Measurements from ENCODE around the gene MAFG.

MAFG gene

DNA sequence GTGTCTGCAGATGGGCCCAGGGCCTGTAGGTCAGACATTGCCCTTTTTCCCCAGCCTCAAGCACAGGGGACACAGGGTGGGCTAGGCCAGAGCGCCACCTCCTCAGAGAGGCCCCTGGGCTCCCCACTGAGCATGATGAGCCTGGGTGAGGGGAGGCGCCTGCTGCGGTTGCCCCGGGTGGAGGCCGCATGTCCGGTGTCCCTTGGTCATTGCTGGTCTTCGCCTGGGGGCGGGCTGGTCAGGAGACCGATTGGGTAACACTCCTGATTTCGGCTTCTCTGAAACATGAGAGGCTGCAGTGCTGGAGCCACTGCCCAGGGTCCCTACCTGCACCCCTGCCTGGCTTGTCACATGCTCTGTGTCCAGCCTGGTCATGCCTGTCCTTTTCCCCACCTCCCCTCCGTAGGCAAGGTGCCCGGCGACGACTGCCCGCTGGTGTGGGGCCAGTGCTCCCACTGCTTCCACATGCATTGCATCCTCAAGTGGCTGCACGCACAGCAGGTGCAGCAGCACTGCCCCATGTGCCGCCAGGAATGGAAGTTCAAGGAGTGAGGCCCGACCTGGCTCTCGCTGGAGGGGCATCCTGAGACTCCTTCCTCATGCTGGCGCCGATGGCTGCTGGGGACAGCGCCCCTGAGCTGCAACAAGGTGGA lies 27.9 kb downstream of the MAFG start:
- TF ChIP-seq GATA3 (IDR thresholded peaks at IDR 0.05; ENCODE audit: low read depth, low read length), result no peak
- TF ChIP-seq GATA2 (IDR thresholded peaks at IDR 0.05; ENCODE audit: low read depth, low read length), result no peak

GRCh38 chr17:81898885-81899284 lies 28.6 kb downstream of the MAFG start:
- TF ChIP-seq GATA3 (IDR thresholded peaks at IDR 0.05; ENCODE audit: low read depth, low read length), result no peak
- no peak for TF ChIP-seq GATA2 (IDR thresholded peaks at IDR 0.05; ENCODE audit: low read depth, low read length)

DNA sequence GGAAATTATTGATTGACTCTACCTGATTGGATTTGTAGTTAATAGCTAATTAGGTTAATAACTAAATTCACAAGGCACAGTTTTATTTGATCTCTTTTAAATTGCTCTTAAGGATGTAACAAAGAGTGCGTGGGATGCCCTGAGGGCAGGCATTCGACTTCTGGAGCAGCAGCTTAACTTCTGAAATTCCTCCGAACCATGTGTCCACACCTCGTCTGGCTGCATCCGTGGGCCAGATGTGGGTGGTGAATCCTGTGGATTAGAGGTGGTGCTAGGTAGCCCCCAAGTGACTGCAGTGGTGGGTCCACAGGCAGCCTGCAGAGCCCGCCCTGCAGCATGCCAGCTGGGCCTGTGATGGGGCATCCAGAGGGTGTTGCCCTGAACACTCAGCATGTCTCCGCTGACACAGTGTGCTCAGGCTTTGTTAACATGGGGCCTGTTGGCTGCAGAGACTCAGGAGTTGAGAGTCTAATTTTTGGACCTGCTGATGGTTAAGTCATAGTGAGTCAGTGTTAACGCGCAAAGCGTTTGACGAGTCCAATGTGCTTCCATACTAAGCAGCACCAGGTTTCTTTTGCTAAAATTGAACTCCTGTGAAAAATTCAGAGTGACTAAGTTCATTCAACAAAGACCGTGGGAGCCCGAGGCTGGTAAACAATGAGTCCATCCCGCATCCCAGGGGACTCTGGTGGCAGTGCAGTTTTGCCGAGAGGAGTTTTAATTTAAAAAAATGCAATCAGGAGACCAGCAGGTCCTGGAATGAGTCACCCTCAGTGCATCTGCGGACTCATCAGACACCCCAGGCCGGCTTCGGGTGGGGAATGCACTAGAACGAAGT lies 29.3 kb downstream of the MAFG start:
- TF ChIP-seq GATA2 (IDR thresholded peaks at IDR 0.05; ENCODE audit: low read depth, low read length) (no peak), GATA3 (IDR thresholded peaks at IDR 0.05; ENCODE audit: low read depth, low read length) (no peak)

DNA sequence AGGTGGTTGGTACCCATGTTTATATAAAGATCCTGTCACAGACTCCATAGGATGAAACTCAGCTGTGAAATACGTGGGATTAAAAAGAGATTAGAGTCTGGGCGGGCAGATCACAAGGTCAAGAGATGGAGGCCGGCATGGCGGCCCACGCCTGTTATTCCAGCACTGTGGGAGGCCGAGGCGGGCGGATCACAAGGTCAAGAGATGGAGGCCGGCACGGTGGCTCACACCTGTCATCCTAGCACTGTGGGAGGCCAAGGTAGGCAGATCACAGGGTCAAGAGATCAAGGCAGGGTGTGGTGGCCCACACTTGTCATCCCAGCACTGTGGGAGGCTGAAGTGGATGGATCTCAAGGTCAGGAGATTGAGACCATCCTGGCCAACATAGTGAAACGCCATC lies 32.1 kb downstream of the MAFG start:
- TF ChIP-seq GATA3 (IDR thresholded peaks at IDR 0.05; ENCODE audit: low read depth, low read length) (no peak), GATA2 (IDR thresholded peaks at IDR 0.05; ENCODE audit: low read depth, low read length) (no peak)

DNA sequence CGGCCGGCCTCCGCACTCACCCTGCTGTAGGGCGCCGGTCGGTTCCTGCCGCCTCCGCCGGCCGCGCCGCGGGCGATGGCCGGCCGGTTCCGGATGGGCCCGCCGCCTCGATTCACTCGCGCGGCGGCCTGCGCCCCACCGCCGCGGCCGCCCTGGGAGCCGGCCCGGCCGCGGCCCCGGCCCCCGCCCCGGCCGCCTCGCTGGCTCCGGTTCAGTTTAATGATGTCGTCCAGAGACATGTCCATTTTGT lies 36.3 kb downstream of the MAFG start:
- TF ChIP-seq GATA2 (IDR thresholded peaks at IDR 0.05; ENCODE audit: low read depth, low read length) (no peak), GATA3 (IDR thresholded peaks at IDR 0.05; ENCODE audit: low read depth, low read length) (no peak)

- TF ChIP-seq GATA3 (IDR thresholded peaks at IDR 0.05; ENCODE audit: low read depth, low read length) (no peak), GATA2 (IDR thresholded peaks at IDR 0.05; ENCODE audit: low read depth, low read length) (no peak)
Observed at GRCh38 chr17:81890447-81891302, 36.9 kb downstream of the MAFG start.

- TF ChIP-seq GATA3 (IDR thresholded peaks at IDR 0.05; ENCODE audit: low read depth, low read length) (no peak), GATA2 (IDR thresholded peaks at IDR 0.05; ENCODE audit: low read depth, low read length) (no peak)
Observed at GRCh38 chr17:81889602-81890001, 37.9 kb downstream of the MAFG start.

- TF ChIP-seq GATA2 (IDR thresholded peaks at IDR 0.05; ENCODE audit: low read depth, low read length) (no peak), GATA3 (IDR thresholded peaks at IDR 0.05; ENCODE audit: low read depth, low read length) (no peak)
Observed at GRCh38 chr17:81888988-81889595, 38.4 kb downstream of the MAFG start.

DNA sequence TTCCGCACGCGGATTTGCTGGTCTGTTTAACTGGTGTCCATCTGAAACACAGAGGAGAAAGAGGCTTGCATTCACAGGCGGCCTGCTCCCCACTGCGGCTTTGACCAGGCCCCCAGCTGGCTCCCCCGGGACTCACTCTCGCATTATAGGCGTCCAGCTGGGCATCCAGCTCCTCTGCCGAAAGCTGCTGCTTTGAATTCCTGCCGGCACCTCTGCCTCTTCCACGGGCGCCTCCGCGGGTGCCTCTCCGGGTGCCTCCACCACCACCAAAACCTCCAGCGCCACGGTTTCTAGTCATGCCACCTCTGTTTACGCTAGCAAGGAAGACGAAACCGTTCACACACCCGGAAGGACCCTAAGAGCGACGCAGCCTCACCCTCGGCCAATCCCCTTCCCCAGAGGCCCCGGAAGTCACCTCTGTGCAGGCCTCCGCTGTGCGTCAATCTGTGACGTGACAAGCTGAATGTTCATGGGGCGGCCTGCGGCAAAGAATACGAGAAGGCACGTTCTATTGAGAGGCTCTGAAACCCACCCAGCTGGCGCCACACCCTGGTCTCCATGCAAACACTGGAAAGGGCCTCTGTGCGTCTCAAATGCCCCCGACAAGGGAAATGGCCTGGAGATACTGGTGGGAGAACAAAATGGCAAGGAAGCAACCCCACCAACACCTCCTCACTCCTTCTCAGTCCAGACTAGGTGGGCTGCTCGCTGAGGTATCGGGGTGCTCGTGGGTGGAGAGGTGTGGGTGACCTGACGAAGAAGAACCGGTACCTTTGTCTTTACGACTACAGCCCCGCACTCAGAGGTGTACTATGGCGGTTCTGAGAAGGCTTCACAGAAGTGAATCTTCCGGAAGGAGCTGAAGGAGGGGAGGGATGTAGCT lies 39.2 kb downstream of the MAFG start:
- TF ChIP-seq GATA3 (IDR thresholded peaks at IDR 0.05; ENCODE audit: low read depth, low read length) (no peak), GATA2 (IDR thresholded peaks at IDR 0.05; ENCODE audit: low read depth, low read length) (no peak)

- TF ChIP-seq GATA2 (IDR thresholded peaks at IDR 0.05; ENCODE audit: low read depth, low read length) (no peak), GATA3 (IDR thresholded peaks at IDR 0.05; ENCODE audit: low read depth, low read length) (no peak)
Observed at GRCh38 chr17:81885869-81886548, 41.5 kb downstream of the MAFG start.

DNA sequence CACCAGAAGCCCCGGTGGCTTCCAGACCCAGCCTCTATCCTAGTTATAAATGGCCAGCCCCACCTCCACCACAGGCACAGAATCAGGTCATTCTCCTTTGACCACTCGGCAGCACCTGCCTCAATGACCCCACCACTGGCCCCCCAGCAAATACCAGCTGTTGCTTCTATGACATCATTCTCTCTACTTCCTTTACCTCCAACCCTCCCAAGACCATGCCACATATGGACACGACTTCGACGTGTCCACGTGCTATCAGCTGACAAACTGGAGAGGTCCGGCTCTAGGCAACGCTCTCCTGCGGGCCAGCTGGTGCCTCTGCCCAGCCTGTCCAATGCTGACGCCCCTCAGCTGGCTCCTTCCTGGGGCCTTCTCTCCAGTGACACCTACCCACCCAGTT lies 42.1 kb downstream of the MAFG start:
- no peak for TF ChIP-seq GATA2 (IDR thresholded peaks at IDR 0.05; ENCODE audit: low read depth, low read length)
- TF ChIP-seq GATA3 (IDR thresholded peaks at IDR 0.05; ENCODE audit: low read depth, low read length), result no peak

DNA sequence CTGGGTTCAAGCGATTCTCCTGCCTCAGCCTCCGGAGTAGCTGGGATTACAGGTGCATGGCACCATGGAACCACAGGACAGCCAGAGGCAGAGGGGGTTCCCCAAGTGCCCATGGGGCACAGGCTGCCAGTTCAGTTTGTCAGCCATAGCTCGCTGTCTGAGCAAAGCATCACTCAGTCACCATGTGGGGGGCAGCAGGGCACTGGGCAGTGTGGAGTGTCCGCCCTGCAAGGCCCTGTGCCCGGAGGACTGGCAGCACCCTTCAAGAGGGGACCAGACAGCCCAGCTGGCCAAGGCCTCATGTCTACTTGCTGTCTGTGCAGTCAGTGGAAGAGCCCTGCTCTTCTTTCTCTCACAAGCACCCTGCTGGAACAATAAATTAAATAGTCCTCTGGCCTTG lies 42.6 kb downstream of the MAFG start:
- TF ChIP-seq GATA3 (IDR thresholded peaks at IDR 0.05; ENCODE audit: low read depth, low read length), result no peak
- TF ChIP-seq GATA2 (IDR thresholded peaks at IDR 0.05; ENCODE audit: low read depth, low read length), result no peak

DNA sequence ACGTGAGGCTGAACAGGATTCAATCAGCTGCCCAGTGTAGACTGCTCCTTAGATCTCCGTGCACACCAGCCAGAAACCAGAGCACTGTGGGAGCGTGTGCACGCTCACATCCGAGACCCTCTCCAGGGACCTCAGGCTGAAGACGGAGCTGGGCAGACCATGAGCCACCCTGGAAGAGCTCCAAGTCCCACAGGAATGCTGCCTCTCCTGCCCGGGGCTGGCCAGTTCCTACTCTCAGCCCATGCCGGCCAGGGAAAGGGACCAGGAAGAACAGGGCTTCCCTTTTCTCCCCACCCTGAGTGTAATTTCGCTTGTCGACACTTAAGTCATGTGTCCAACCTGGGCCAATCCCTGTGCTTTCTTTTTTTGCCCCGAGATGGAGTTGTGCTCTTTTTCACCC lies 43.0 kb downstream of the MAFG start:
- TF ChIP-seq GATA2 (IDR thresholded peaks at IDR 0.05; ENCODE audit: low read depth, low read length) (no peak), GATA3 (IDR thresholded peaks at IDR 0.05; ENCODE audit: low read depth, low read length) (no peak)
